Nephron progenitor cell (in vitro differentiated cells): ENCODE results near the gene TRIM10.

Experiments
- DNase-seq: peaks from one replicate; pipeline ENCODE4 v3.0.0; 2021
- H3K27ac Mint-ChIP-seq: 2 replicates; pipeline ENCODE4 v1.8.0; 2021; ENCODE audit warnings: mild to moderate bottlenecking, moderate library complexity, mixed read lengths
- H3K27me3 Mint-ChIP-seq: 2 replicates; pipeline ENCODE4 v1.8.0; 2021; ENCODE audit warnings: mild to moderate bottlenecking, low read depth, mixed read lengths; ENCODE audit not compliant: poor library complexity
- H3K36me3 Mint-ChIP-seq: 2 replicates; pipeline ENCODE4 v1.8.0; 2021; ENCODE audit warnings: low read depth, mixed read lengths
- H3K4me1 Mint-ChIP-seq: 2 replicates; pipeline ENCODE4 v1.8.0; 2021; ENCODE audit warnings: mixed read lengths
- H3K4me3 Mint-ChIP-seq: 2 replicates; pipeline ENCODE4 v1.8.0; 2021; ENCODE audit warnings: mild to moderate bottlenecking, moderate library complexity, mixed read lengths
- H3K9me3 Mint-ChIP-seq: 2 replicates; pipeline ENCODE4 v1.8.0; 2021; ENCODE audit warnings: mild to moderate bottlenecking, moderate library complexity, mixed read lengths
- CTCF ChIP-seq: fragments of 200-600 bp; sonication (generic); IDR thresholded peaks from 2 replicates; pipeline ENCODE4 v1.5.0; 2021; ENCODE audit warnings: antibody characterized with exemption

Gene TRIM10

DNA sequence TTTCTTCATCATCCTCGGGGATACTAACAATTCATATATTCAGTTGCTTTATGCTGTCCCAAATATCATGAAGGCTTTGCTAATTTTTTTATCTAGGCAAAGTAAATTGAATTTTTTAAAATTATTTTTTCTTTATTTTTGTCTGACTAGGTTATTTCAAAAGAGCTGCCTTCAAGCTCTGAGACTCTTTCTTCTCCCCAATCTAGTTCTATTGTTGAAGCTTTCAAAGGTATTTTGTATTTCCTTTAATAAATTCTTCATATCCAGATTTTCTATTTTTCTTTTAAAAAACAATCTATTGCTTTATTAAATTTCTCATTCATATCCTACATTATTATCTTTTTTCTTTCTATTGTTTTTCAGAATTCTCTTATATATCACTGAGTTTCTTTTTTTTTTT, 19.1 kb upstream of the TRIM10 start:
- DNase-seq: no peak
- no peak overlapping the region for H3K27ac Mint-ChIP-seq
- peaks cover 25% of the 10 kb centered on the region for H3K9me3 Mint-ChIP-seq
- no peaks in the 10 kb centered on the region for H3K4me1 Mint-ChIP-seq
- H3K27me3 Mint-ChIP-seq: peaks cover 42% of the 10 kb centered on the region
- H3K36me3 Mint-ChIP-seq: peaks cover 16% of the 10 kb centered on the region
- TF ChIP-seq CTCF: no peak
- H3K4me3 Mint-ChIP-seq: no peak overlapping the region

- DNase-seq: no peak
- H3K36me3 Mint-ChIP-seq: peaks cover 4% of the 10 kb centered on the region
- H3K9me3 Mint-ChIP-seq: peaks cover 25% of the 10 kb centered on the region
- no peaks in the 10 kb centered on the region for H3K4me1 Mint-ChIP-seq
- no peak for TF ChIP-seq CTCF
- peaks cover 53% of the 10 kb centered on the region for H3K27me3 Mint-ChIP-seq
- no peak overlapping the region for H3K27ac Mint-ChIP-seq
- no peak overlapping the region for H3K4me3 Mint-ChIP-seq
Observed at GRCh38 chr6:30178837-30179236, 17.8 kb upstream of the TRIM10 start.

GRCh38 chr6:30175765-30176164, 14.8 kb upstream of the TRIM10 start:
- Mint-ChIP-seq H3K27ac (no peak overlapping the region), H3K27me3 (peaks cover 84% of the 10 kb centered on the region), H3K36me3 (peaks cover 1% of the 10 kb centered on the region), H3K9me3 (peaks cover 17% of the 10 kb centered on the region), H3K4me3 (no peak overlapping the region), H3K4me1 (no peaks in the 10 kb centered on the region)
- TF ChIP-seq CTCF: no peak
- DNase-seq: no peak

DNA sequence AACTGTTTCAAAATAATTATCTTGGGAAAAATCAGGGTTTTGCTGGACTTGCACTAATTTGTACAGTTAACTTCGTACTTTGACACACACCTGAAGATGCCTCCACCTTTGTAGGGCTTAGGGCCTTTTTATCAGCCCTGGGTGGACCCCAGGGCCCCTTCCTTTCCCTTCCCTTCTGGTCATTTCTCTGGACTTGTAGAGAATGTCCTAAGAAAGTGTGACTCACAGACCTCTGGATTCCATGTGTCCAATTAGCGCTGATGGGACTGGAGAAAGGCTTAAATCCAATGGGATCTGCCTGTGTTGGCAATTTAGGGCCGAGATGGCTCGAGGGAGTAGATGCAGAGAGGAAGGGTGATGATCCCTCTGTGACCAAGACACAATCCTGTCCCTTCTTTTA, 11.7 kb upstream of the TRIM10 start:
- no peak for TF ChIP-seq CTCF
- Mint-ChIP-seq H3K4me1 (no peaks in the 10 kb centered on the region), H3K4me3 (peak overlapping the region; percentile 35), H3K36me3 (no peaks in the 10 kb centered on the region), H3K27ac (no peak overlapping the region), H3K27me3 (peaks cover 94% of the 10 kb centered on the region), H3K9me3 (no peaks in the 10 kb centered on the region)
- DNase-seq: no peak

DNA sequence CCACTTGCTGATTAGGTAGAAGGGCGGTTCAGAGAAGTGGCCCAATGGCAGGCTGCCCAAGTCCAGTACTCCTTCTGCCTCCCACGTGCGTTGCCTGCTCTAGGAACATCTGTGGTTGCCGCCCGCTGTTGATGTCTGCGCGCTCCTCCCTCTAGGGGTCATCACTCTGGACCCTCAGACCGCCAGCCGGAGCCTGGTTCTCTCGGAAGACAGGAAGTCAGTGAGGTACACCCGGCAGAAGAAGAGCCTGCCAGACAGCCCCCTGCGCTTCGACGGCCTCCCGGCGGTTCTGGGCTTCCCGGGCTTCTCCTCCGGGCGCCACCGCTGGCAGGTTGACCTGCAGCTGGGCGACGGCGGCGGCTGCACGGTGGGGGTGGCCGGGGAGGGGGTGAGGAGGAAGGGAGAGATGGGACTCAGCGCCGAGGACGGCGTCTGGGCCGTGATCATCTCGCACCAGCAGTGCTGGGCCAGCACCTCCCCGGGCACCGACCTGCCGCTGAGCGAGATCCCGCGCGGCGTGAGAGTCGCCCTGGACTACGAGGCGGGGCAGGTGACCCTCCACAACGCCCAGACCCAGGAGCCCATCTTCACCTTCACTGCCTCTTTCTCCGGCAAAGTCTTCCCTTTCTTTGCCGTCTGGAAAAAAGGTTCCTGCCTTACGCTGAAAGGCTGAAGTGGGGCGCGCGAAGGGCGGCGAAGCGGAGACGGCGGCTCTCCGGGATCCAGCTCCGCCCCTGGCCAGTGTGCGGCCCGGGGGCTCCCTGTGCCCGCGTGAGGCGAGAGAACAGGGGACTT, 10.9 kb upstream of the TRIM10 start:
- peak overlapping the region; percentile 73 for H3K4me3 Mint-ChIP-seq
- H3K27me3 Mint-ChIP-seq: peaks cover 89% of the 10 kb centered on the region

More for the DNA sequence above, 10.9 kb upstream of the TRIM10 start:
- Mint-ChIP-seq H3K4me1 (no peaks in the 10 kb centered on the region), H3K9me3 (no peaks in the 10 kb centered on the region), H3K36me3 (no peaks in the 10 kb centered on the region), H3K27ac (no peak overlapping the region)
- TF ChIP-seq CTCF: no peak
- peak; percentile 71 for DNase-seq
